Measurements from ENCODE around the gene EXOC2. TPM values are rescaled to one million over a fixed set of nuclear protein-coding genes. Genes with fewer than 3 reads are reported as not detected.

EXOC2 gene
- total and polyA plus RNA-seq, 12 donors: 4.9 to 23.7 (median 17.1) TPM

GRCh38 chr6:680666-681340 lies 12.1 kb downstream of the EXOC2 start:
- Histone ChIP-seq H3K4me1 (replicated peaks in 1 of 2) (peaks cover 2 to 25% of the 10 kb centered on the region in 2 donors), H3K27ac (no peak overlapping the region)

DNA sequence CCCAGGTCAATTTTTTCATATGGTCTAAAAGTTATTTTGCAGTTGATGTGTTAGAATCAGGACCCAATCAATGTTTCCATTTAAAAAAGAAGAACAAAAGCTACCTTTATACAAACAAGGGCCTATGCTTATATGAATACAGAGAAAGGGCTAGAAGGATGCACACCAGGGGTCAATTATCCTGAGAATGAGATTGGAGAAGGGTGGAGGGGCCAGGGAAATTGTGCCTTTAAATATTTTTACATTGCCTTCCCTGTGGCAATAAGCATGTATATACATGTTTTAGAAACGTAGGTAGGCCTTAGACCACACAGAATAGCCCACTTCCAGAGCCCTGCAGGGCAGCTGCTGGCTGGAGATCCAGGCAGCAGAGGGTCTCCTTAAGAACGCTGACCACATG lies 12.7 kb downstream of the EXOC2 start:
- H3K36me3 ChIP-seq (replicated peaks in 1 of 2): no peaks in the 10 kb centered on the region
- H3K4me1 ChIP-seq (replicated peaks in 1 of 2): peaks cover 2 to 25% of the 10 kb centered on the region in 2 donors
- WGBS, 4 donors: 84 to 100% (median 89%) methylated on average over 2 of the region's 2 CpGs
- TF ChIP-seq, protein P1, sequence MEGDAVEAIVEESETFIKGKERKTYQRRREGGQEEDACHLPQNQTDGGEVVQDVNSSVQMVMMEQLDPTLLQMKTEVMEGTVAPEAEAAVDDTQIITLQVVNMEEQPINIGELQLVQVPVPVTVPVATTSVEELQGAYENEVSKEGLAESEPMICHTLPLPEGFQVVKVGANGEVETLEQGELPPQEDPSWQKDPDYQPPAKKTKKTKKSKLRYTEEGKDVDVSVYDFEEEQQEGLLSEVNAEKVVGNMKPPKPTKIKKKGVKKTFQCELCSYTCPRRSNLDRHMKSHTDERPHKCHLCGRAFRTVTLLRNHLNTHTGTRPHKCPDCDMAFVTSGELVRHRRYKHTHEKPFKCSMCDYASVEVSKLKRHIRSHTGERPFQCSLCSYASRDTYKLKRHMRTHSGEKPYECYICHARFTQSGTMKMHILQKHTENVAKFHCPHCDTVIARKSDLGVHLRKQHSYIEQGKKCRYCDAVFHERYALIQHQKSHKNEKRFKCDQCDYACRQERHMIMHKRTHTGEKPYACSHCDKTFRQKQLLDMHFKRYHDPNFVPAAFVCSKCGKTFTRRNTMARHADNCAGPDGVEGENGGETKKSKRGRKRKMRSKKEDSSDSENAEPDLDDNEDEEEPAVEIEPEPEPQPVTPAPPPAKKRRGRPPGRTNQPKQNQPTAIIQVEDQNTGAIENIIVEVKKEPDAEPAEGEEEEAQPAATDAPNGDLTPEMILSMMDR (IDR thresholded peaks at IDR 0.05): no peak
- TF ChIP-seq POLR2A (IDR thresholded peaks at IDR 0.05): no peak
- no peak for DNase-seq
- intact Hi-C loops (cut with DNase I): no loop called here
- H3K9me3 ChIP-seq (replicated peaks in 1 of 3): no peaks in the 10 kb centered on the region
- H3K27me3 ChIP-seq: no peaks in the 10 kb centered on the region
- H3K27ac ChIP-seq: no peak overlapping the region
- H3K4me3 ChIP-seq: no peak overlapping the region

More at GRCh38 chr6:680666-681340, 12.1 kb downstream of the EXOC2 start:
- Histone ChIP-seq H3K27me3 (no peaks in the 10 kb centered on the region), H3K9me3 (replicated peaks in 1 of 3) (no peaks in the 10 kb centered on the region), H3K36me3 (replicated peaks in 1 of 2) (no peaks in the 10 kb centered on the region), H3K4me3 (no peak overlapping the region)
- WGBS, 4 donors: 90 to 96% (median 93%) methylated on average over 5 of the region's 5 CpGs
- TF ChIP-seq, protein P1 (IDR thresholded peaks at IDR 0.05): no peak
- TF ChIP-seq POLR2A (IDR thresholded peaks at IDR 0.05): no peak
- intact Hi-C loops (cut with DNase I): no loop called here
- no peak for DNase-seq

GRCh38 chr6:679282-679681 lies 13.7 kb downstream of the EXOC2 start:
- Histone ChIP-seq H3K4me3 (no peak overlapping the region), H3K4me1 (replicated peaks in 1 of 2) (peaks cover under 1 to 29% of the 10 kb centered on the region in 2 donors), H3K27ac (no peak overlapping the region), H3K27me3 (no peaks in the 10 kb centered on the region), H3K9me3 (replicated peaks in 1 of 3) (no peaks in the 10 kb centered on the region), H3K36me3 (replicated peaks in 1 of 2) (no peaks in the 10 kb centered on the region)
- DNase-seq: no peak
- TF ChIP-seq, protein P1 (IDR thresholded peaks at IDR 0.05): no peak
- no peak for TF ChIP-seq POLR2A (IDR thresholded peaks at IDR 0.05)
- 78 to 92% (median 83%) methylated on average over 9 of the region's 9 CpGs for WGBS, 4 donors
- intact Hi-C loops (cut with DNase I): no loop called here

DNA sequence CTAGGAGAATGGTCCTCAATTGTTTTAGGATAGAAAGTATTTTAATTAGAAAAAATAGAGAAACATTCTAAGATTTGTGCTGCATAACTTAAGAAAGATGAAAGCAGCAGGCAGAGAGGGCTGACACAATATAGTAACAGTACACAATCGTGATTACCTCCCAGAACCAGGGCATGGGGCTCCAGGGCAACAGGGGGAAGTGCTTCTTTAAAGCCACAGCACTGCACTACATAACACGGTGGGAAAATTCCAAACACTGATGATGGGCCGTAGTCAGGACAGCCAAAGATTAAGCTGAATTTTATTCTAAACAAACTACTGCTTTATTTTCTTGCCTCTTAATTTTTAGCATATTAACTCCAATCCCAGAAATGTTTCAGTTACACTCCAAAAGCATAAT lies 14.4 kb downstream of the EXOC2 start:
- Histone ChIP-seq H3K27me3 (no peaks in the 10 kb centered on the region), H3K36me3 (replicated peaks in 1 of 2) (no peaks in the 10 kb centered on the region), H3K4me1 (replicated peaks in 1 of 2) (peaks cover 0 to 27% of the 10 kb centered on the region in 2 donors), H3K27ac (no peak overlapping the region), H3K4me3 (no peak overlapping the region), H3K9me3 (replicated peaks in 1 of 3) (no peaks in the 10 kb centered on the region)
- TF ChIP-seq, protein P1 (IDR thresholded peaks at IDR 0.05): no peak
- no peak for TF ChIP-seq POLR2A (IDR thresholded peaks at IDR 0.05)
- intact Hi-C loops (cut with DNase I): no loop called here
- no peak for DNase-seq
- WGBS, 4 donors: 47 to 74% (median 66%) methylated on average over 3 of the region's 3 CpGs

Measured in adrenal gland (tissue), 12 donors.